ENCODE results near the gene ADGRL3.

- TF ChIP-seq EZH2phosphoT487 (IDR thresholded peaks at IDR 0.05; ENCODE audit: low read depth), result no peak
- no peak for TF ChIP-seq CTCF (IDR thresholded peaks at IDR 0.05; ENCODE audit: low read depth, low read length)
Measured at GRCh38 chr4:61501812-61502211, 301.7 kb downstream of the ADGRL3 start.

All from OCI-LY3 (cell line).